NCI-H510A (cell line): ENCODE measurements around the gene FAM151B.
A peak's percentile ranks its signal among the peaks of the same experiment; 100 is the strongest.
"Not testable (repeated sequence)": the region's sequence is repeated elsewhere in the genome, so short reads cannot be mapped to it uniquely, and the experiment has no call there.

Experiments used
- DNase-seq: peaks from one replicate; lab custom pipeline; 2025; lab: John Stamatoyannopoulos, UW

FAM151B gene

DNA sequence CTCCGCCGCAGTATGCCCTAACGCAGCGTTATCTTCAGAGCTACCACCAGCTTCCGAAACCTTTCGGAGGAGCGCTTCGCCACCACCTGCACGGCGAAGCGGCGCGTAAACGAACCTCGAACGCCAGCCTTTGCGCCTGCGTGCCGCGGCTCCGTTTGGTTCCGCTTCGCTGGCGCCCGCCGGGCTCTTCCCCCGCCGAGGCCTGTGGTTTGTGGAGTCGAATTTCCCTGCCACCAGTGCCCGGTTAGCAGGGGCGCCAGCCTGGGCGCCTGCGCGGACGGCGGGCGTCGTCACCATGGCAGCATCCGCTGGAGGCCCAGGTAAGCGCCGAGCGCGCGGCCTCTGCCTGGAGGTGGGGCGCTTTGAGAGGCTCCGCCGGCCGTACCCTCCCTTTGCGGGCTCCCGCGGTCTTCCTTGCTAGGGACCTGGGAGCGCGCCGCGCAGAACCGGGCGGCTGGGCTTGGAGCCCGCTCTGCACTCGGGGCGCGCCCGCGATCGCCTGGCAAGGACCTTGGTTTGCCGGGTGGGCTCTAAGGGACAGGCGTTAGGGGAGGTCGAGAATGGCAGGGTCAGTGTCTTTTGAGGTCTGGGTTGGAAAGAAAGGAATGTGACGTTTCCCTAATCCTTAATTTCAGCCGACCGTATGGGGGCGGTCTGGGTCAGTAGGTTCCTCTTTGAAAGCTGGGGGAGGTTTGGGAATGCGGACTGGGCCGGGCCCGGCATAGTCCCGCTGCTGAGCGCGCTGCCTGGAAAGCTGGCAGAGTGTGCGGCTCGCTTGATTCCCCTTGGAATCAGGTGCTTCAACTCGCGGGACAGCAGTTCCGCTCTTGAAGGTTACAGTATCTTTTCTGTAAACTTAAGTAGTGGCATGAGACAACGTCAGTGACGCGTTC is at the start of gene FAM151B:
FAM151B (plus strand) TSS at position 272 of the 893 bp plus-strand sequence; CDS start at position 296, 24 bp downstream.
- peak; percentile 92 for DNase-seq

DNA sequence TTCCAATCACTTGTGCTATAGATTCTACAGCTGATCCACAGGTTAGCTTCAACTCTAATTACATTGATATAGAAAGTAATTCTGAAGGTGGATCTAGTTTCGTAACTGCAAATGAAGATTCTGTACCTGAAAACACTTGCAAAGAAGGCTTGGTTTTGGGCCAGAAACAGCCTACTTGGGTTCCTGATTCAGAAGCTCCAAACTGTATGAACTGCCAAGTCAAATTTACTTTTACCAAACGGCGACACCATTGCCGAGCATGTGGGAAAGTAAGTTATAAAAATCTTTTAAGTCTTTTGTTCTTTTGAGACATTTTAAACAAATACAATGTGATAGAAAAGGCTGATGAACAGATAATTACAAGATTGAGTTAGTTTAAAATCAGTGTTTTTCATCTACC is 49.2 kb upstream of the FAM151B start:
- DNase-seq: no peak

GRCh38 chr5:80439213-80439612 is 48.7 kb upstream of the FAM151B start:
- no peak for DNase-seq

DNA sequence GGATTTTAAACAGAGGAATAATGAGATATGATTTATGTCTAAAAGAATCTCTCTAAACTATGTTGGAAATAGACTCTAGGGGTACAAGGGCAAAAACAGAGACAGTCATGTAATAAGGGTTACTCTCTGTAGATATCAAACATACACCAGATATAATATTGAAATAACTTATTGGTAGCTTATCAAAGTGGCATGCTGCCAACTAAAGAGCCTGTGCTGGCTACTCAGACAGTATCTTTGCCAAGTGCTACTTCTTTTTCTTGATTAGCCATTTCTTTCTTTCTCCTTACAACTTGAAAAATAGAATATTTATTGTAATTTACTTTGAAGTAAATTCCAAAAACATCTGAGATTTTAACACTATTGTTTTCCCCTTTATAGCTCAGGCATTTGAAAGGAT is 45.2 kb upstream of the FAM151B start:
- DNase-seq: no peak

DNA sequence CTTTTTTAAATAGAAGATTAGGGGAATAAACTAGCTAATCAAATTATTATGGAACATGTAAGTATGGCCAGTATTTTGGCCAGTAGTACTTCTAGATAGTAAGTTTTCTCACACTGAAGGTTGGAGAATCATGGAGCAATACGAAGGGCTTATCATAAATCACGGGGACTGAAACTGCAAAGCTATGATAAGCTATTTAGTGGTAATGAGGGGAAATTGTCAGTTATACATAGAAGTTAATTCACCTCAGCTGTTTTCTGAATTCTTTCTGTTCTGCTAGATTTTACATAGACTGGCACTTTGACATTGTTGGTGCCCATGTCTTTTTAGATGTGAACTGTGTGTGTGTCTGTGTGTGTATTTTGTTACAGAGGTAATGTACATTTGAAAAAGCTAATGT is 34.5 kb upstream of the FAM151B start:
- DNase-seq: no peak

DNA sequence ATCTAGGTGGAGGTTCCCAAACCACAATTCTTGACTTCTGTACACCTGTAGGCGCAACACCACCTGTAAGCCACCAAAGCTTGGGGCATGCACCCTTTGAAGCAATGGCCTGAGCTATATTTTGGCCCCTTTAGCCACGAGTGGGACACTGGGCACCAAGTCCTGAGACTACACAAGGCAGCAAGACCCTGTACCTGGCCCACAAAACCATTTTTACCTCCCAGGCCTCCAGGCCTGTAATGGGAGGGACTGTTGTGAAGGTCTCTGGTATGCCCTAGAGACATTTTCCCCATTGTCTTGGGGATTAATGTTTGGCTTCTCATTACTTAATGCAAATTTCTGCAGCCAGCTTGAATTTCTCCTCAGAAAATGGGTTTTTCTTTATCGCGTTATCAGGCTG is 24.6 kb upstream of the FAM151B start:
- DNase-seq: no peak

DNA sequence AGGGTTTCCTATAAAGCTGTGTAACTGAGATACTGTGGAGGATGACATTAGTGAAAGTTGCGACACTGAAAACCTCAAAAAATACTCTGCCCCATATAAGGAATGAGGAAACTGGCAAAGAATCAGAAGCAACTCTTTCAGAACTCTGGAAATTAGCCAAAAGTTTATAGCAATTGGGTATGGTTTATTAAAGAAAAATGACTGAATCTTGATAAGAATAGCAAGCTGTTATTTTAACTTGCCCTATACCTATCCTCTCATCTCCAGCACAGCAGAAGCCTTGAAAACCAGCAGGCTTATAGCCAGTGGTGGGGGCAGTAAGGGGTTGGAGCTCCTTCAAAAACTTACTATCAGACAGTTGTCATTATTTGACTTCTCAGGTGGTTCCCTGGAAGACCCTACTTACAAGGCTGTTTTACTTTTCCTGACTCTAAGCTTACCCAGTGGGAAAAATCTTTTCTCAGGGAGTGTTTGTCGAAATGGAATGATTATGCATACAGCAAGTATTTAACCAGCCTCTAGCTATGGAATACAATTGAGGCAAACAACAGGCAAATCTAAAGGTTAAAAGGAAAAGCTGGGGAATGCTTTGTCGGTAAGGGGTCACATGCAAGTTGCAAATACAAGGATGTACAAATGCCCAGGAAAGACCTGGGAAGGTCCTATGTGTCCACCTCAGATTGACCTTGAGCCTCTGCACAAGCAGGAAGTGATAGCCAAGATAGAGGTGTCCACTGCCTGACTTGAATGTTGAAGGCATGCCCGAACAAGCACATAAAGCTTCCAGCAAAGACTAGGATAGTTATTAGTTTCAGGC is 21.0 kb upstream of the FAM151B start:
- no peak for DNase-seq

DNA sequence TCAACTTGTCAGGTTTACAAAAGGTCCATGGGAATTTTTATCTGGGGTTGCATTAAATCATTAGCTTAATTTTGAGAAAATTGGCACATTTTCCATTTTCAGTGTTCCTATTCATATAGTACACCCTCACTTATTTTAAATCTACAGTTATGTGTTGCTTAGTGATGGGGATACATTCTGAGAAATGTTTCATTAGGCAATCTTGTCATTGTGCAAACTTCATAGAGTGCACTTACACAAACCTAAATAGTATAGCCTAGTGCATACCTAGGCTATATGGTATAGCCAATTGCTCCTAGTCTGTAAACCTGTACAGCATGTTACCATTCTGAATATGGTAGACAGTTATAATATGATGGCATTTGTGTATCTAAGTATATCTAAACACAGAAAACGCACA is 19.8 kb upstream of the FAM151B start:
- no peak for DNase-seq

DNA sequence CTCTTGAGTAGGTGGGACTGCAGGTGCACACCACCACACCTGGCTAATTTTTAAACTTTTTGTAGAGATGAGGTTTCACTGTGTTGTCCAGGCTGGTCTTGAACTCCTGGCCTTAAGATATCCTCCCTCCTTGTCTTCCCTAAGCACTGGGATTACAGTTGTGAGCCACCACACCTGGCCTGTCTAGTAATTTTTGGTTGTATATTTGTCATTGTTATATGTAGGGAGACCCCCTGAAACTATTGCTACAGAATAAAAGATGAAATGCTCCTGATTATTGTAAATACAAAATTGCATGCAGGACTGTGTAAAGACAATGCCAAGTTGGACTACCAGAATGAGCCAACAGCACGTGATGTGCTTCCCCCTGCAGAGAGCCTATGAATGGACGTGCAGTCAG is 17.3 kb upstream of the FAM151B start:
- DNase-seq: not testable (repeated sequence)

GRCh38 chr5:80474929-80475328 is 13.0 kb upstream of the FAM151B start:
- no peak for DNase-seq

DNA sequence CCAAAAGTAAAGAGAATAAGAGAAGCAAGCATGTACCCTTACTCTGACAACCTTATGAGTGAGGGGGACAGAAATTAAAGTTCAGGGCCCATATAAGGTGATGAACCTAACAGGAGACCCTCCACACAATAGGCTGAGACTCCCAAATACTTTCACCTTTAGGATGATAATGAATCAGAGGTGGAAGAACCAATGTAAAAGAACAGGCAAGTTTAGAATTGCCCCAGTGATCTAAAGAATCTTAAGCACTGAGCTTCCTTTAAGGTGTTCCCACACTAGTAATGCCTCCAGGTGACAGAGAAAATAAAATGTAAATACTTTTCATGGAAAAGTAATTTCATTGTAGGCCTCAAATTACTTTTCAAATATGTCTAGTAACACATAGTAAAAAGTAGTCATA is 8.2 kb upstream of the FAM151B start:
- DNase-seq: no peak

- DNase-seq: no peak
Observed at GRCh38 chr5:80480354-80480753, 7.5 kb upstream of the FAM151B start.

GRCh38 chr5:80481019-80481893 is 6.6 kb upstream of the FAM151B start:
- DNase-seq: no peak

- DNase-seq: no peak
Observed at GRCh38 chr5:80482578-80482977, 5.3 kb upstream of the FAM151B start.

GRCh38 chr5:80483636-80484232 is 4.2 kb upstream of the FAM151B start:
- DNase-seq: no peak

DNA sequence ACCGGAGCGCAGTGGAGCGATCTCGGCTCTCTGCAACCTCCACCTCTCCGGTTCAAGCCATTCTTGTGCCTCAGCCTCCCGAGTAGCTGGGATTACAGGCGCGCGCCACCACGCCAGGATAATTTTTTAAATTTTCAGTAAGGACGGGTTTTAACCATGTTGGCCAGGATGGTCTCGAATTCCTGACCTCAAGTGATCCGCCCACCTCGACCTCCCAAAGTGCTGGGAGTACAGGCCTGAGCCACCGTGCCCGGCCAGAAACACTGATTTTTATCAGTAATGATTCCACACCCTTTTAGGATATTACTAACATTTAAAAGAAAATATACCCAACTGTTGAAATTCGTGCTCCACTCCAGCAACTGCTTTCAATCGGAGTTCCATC is 464 bp upstream of the FAM151B start:
- no peak for DNase-seq

DNA sequence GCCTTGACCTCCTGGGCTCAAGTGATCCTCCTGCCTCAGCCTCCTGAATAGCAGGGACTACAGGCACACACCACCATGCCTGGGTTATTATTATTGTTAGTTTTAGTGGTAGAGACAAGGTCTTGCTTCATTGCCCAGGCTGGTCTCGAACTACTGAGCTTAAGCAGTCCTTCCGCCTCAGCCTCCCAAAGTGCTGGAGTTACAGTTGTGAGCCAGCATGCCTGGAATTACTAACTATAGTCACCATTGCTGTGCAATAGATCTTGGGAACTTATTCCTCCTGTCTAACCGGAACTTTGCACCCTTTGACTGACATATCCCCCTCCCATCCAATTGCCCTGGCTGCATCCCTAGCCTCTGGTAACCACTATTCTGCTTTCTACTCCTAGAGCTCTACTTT is 3.4 kb downstream of the FAM151B start:
- no peak for DNase-seq

GRCh38 chr5:80492741-80493140 is 4.8 kb downstream of the FAM151B start:
- no peak for DNase-seq

DNA sequence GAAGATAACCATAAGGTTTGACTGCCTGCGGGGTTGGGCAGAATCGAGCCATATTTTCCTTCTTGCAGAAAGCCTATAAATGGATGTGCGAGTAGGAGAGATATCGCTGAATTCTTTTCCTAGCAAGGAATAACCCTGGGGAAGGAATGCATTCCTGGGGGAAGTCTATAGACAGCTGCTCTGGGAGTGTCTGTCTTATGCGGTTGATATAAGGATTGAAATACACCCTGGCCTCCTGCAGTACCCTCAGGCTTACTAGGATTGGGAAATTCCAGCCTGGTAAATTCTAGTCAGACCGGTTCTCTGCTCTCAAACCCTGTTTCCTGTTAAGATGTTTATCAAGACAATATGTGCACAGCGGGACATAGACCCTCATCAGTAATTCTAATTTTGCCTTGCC is 5.5 kb downstream of the FAM151B start:
- not testable (repeated sequence) for DNase-seq

DNA sequence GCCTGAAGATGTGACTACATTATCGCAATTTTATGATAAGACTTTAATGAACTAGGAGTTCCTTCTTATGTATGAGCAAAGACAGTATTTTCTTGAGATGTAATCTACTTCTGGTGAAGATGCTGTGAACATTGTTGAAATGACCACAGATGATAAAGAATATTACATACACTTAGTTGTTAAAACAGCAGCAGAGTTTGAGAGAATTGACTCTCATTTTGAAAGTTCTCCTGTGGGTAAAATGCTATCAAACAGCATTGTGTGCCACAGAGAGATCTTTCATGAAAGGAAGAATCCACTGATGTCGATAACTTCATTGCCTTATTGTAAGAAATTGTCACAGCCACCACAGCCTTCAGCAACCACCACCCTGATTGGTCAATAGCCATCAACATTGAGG is 8.0 kb downstream of the FAM151B start:
- DNase-seq: no peak

DNA sequence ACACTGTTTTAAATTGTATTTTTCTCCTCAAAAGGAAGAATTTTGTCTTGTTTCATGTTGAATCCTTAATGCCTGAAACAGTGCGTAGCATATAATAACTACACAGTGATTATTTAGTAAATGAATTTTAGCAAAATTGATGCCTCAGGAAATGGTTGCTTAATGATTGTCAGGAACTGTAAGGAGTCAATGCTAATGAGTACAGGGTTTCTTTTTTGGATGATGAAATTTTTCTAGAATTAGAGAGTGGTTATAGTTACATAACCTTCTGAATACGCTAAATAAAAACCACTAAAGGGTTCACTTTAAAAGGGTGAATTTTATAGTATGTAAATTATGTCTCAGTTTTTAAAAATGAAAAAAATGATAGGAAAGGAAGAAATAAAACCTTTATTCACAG is 14.9 kb downstream of the FAM151B start:
- DNase-seq: no peak

DNA sequence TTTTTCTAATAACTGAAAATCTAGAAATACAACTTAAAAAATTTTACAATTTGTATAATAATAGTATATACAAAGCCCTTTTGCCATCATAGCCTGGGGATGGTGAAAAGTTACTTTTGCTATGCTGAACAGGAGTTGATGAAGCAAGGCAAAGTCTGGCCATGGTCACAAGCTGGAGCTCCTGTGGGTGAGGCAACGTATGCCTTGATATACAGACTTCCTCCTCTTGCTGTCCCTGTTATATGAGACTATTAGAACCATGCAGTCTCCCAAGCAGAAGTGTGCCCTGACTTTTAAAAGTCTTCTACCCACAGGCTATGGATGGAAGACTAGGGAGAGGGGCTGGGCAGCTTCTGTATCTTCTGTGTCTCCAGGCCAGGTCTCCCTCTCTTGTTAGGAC is 15.7 kb downstream of the FAM151B start:
- no peak for DNase-seq
